ENCODE results near the gene STX16. TPM values are rescaled to one million over a fixed set of nuclear protein-coding genes. Genes with fewer than 3 reads are reported as not detected.

STX16 gene
- total and polyA plus RNA-seq, 2 of the 13 experiments (the other 11 are each of a cell fraction or from before 2014, with no cell fraction given) = 28.0 to 72.7 TPM

GRCh38 chr20:58706975-58707681 is 56.0 kb downstream of the STX16 start:
- intact Hi-C loops (cut with micrococcal nuclease; ENCODE audit: unreplicated experiment) (no loop called here), in situ Hi-C loops (cut with HindIII; ENCODE audit: extremely low pct_ligation_motif_present, low pct_unique_long_range_greater_than_20kb) (no loop called here)
- POLR2A ChIA-PET = no interaction called here
- Histone ChIP-seq H3K4me3 (replicated peaks in 1 of 3; ENCODE audit: insufficient read depth in 1 of 3, low read depth in 2 of 3, low read length in 3 of 3) (no peak overlapping the region), H3K4me1 (ENCODE audit: insufficient read depth, low read length) (no peaks in the 10 kb centered on the region), H3K79me2 (ENCODE audit: insufficient read depth, low read length) (no peaks in the 10 kb centered on the region), H3K9ac (ENCODE audit: insufficient read depth, low read depth, low read length) (no peak overlapping the region), H3K27ac (ENCODE audit: extremely low read length, insufficient read depth, low read length) (no peak overlapping the region), H2AFZ (ENCODE audit: low read length) (no peak overlapping the region), H4K20me1 (ENCODE audit: insufficient read depth, low read length) (no peaks in the 10 kb centered on the region; the same call in 1 of the 2 replicates), H3K36me3 (replicated peaks in 1 of 2; ENCODE audit: control insufficient read depth in 1 of 2, insufficient read depth in 2 of 2, low read length in 2 of 2) (peaks cover 8 to 16% of the 10 kb centered on the region in 2 experiments; a peak in 4 of 5 replicates), H3K27me3 (ENCODE audit: control insufficient read depth in 1 of 2, insufficient read depth in 2 of 2, low read length in 2 of 2) (no peaks in the 10 kb centered on the region), H3K9me3 (ENCODE audit: low read length) (no peaks in the 10 kb centered on the region), H3K4me2 (ENCODE audit: low read depth, low read length) (no peak overlapping the region)
- DNase-seq (ENCODE audit: low spot score) = no peak
- peak; percentile 4; the same call in 1 of the 3 replicates for ATAC-seq
- peak; percentile 46 for TF ChIP-seq AGO2 (optimal IDR thresholded peaks at IDR 0.05; ENCODE audit: low read depth, low read length)
- no peak for TF ChIP-seq MTA3 (CRISPR knock-in tag; IDR thresholded peaks at IDR 0.05)
- WGBS (ENCODE audit: low lambda C conversion rate) = 94% methylated on average over 17 of the region's 23 CpGs
- no peak for FAIRE-seq
- no TSS peak for BruUV-seq (replicated peaks)
- CTCF ChIA-PET (ENCODE audit: low intra/inter-chr PET ratio, low total read pairs) = no interaction called here

- in situ Hi-C loops (cut with HindIII; ENCODE audit: extremely low pct_ligation_motif_present, low pct_unique_long_range_greater_than_20kb) (no loop called here), intact Hi-C loops (cut with micrococcal nuclease; ENCODE audit: unreplicated experiment) (no loop called here)
- ATAC-seq (no peak), DNase-seq (ENCODE audit: low spot score) (no peak), FAIRE-seq (no peak)
- H3K4me2 ChIP-seq (ENCODE audit: low read depth, low read length) = no peak overlapping the region
- CTCF ChIA-PET (ENCODE audit: low intra/inter-chr PET ratio, low total read pairs) = no interaction called here
- no peak overlapping the region for H2AFZ ChIP-seq (ENCODE audit: low read length)
- peaks cover 7 to 15% of the 10 kb centered on the region in 2 experiments; a peak in 4 of 5 replicates for H3K36me3 ChIP-seq (replicated peaks in 1 of 2; ENCODE audit: control insufficient read depth in 1 of 2, insufficient read depth in 2 of 2, low read length in 2 of 2)
- BruUV-seq (replicated peaks) = no TSS peak
- no peak overlapping the region for H3K27ac ChIP-seq (ENCODE audit: extremely low read length, insufficient read depth, low read length)
- H3K4me1 ChIP-seq (ENCODE audit: insufficient read depth, low read length) = no peaks in the 10 kb centered on the region
- H3K27me3 ChIP-seq (ENCODE audit: control insufficient read depth in 1 of 2, insufficient read depth in 2 of 2, low read length in 2 of 2) = no peaks in the 10 kb centered on the region
- POLR2A ChIA-PET = no interaction called here
- no peak overlapping the region for H3K4me3 ChIP-seq (replicated peaks in 1 of 3; ENCODE audit: insufficient read depth in 1 of 3, low read depth in 2 of 3, low read length in 3 of 3)
- 92% methylated on average over 10 of the region's 10 CpGs for WGBS (ENCODE audit: low lambda C conversion rate)
- H3K9ac ChIP-seq (ENCODE audit: insufficient read depth, low read depth, low read length) = no peak overlapping the region
- H3K79me2 ChIP-seq (ENCODE audit: insufficient read depth, low read length) = no peaks in the 10 kb centered on the region
- no peaks in the 10 kb centered on the region; the same call in 1 of the 2 replicates for H4K20me1 ChIP-seq (ENCODE audit: insufficient read depth, low read length)
- H3K9me3 ChIP-seq (ENCODE audit: low read length) = no peaks in the 10 kb centered on the region
- TF ChIP-seq ZNF317 (CRISPR knock-in tag; IDR thresholded peaks at IDR 0.05) = no peak
- TF ChIP-seq MBD4 (IDR thresholded peaks at IDR 0.05; ENCODE audit: borderline replicate concordance, low read length) = no peak
- TF ChIP-seq ZNF318 (CRISPR knock-in tag; IDR thresholded peaks at IDR 0.05) = no peak
- no peak for TF ChIP-seq SALL1 (CRISPR knock-in tag; IDR thresholded peaks at IDR 0.05)
Observed at GRCh38 chr20:58707770-58708169, 56.7 kb downstream of the STX16 start.
